A673 (cell line): ENCODE results near the gene TMEM233.

ENCODE experiments used
- CTCF ChIP-seq: fragments of 300-800, 200-600 bp; sonication (generic); conservative IDR thresholded peaks from 2 replicates; pipeline ENCODE4 v1.5.1; 2017; ENCODE audit warnings: low read depth, mild to moderate bottlenecking, antibody characterized with exemption, low read length, moderate library complexity, mixed read lengths
- EZH2 ChIP-seq: fragments of 200-600 bp; sonication (generic); IDR thresholded peaks from 2 replicates; pipeline ENCODE4 v1.6.1; 2017; ENCODE audit warnings: borderline replicate concordance, low read depth, mild to moderate bottlenecking, mixed read lengths, antibody characterized with exemption, low read length; ENCODE audit not compliant: poor library complexity, severe bottlenecking

GRCh38 chr12:119630962-119631550 lies 37.5 kb downstream of the TMEM233 start:
- TF ChIP-seq EZH2 = no peak
- TF ChIP-seq CTCF = no peak
